Head of caudate nucleus (tissue), 42 donors: Measurements from ENCODE around the gene WEE2.
"Not testable (repeated sequence)": the region's sequence is repeated elsewhere in the genome, so short reads cannot be mapped to it uniquely, and the experiment has no call there.

ENCODE experiments used
- DNase-seq, 42 donors: peaks; one replicate each; pipeline versions ENCODE4 v3.0.0 to v3.0.0-alpha.2; 2020 to 2021; ENCODE audit warnings: mixed read lengths in 7 of 42
- intact Hi-C: fragments of 100-400 bp; cut with DNase I; formaldehyde crosslinking; loops from one replicate; pipeline ENCODE4 v1.15.0; 2022

The WEE2 gene

GRCh38 chr7:141688043-141688442 lies 20.1 kb upstream of the WEE2 start:
- intact Hi-C loops, result no loop called here
- no peak for DNase-seq

GRCh38 chr7:141689072-141689825 lies 18.9 kb upstream of the WEE2 start:
- intact Hi-C loops, DNase-seq: not testable (repeated sequence)

GRCh38 chr7:141691540-141691939 lies 16.6 kb upstream of the WEE2 start:
- intact Hi-C loops, result no loop called here

GRCh38 chr7:141691961-141692360 lies 16.2 kb upstream of the WEE2 start:
- intact Hi-C loops, result no loop called here
- DNase-seq, result no peak

More at GRCh38 chr7:141691540-141691939, 16.6 kb upstream of the WEE2 start:
- DNase-seq, result no peak

GRCh38 chr7:141693082-141693481 lies 15.1 kb upstream of the WEE2 start:
- intact Hi-C loops, result no loop called here

GRCh38 chr7:141695803-141696289 lies 12.3 kb upstream of the WEE2 start:
- intact Hi-C loops, result no loop called here
- DNase-seq, result no peak

More at GRCh38 chr7:141693082-141693481, 15.1 kb upstream of the WEE2 start:
- DNase-seq, result no peak

- DNase-seq, result no peak
- intact Hi-C loops, result no loop called here
These were observed 11.8 kb upstream of the WEE2 start for GRCh38 chr7:141696348-141696747.

GRCh38 chr7:141697211-141697871 lies 10.8 kb upstream of the WEE2 start:
- intact Hi-C loops, result no loop called here
- peak in 40 of 42 donors; percentile 46 to 93 (median 76) for DNase-seq

GRCh38 chr7:141698247-141699015 lies 9.7 kb upstream of the WEE2 start:
- DNase-seq, result peak in 3 of 42 donors; percentile 35 to 63 (median 45)
- intact Hi-C loops, result no loop called here

GRCh38 chr7:141699860-141700259 lies 8.3 kb upstream of the WEE2 start:
- intact Hi-C loops, result loop anchor here (5.0 kb wide), 1 partner anchor 37 kb away; the partner anchor contains the start of gene SSBP1
- DNase-seq, result no peak

- intact Hi-C loops, result loop anchor here (5.0 kb wide), 1 partner anchor 37 kb away; the partner anchor contains the start of gene SSBP1
- peak in 3 of 42 donors; percentile 23 to 50 (median 25) for DNase-seq
These were observed 7.8 kb upstream of the WEE2 start for GRCh38 chr7:141700296-141700847.

- intact Hi-C loops, result loop anchor here (5.0 kb wide), 1 partner anchor 36 kb away; the partner anchor contains the start of gene SSBP1
- DNase-seq, result peak in 15 of 42 donors; percentile 12 to 59 (median 27)
These were observed 7.2 kb upstream of the WEE2 start for GRCh38 chr7:141700848-141701371.

GRCh38 chr7:141701489-141702046 lies 6.6 kb upstream of the WEE2 start:
- peak in 38 of 42 donors; percentile 29 to 84 (median 54) for DNase-seq
- intact Hi-C loops, result loop anchor here (5.0 kb wide), 1 partner anchor 36 kb away; the partner anchor contains the start of gene SSBP1

GRCh38 chr7:141702047-141702567 lies 6.0 kb upstream of the WEE2 start, which contains the start of gene DENND11:
Gene DENND11 (minus strand): TSS chr7:141702166. CDS start chr7:141702153, 13 bp downstream.
- DNase-seq, result peak in 38 of 42 donors; percentile 27 to 81 (median 60)
- intact Hi-C loops, result loop anchor here (5.0 kb wide), 1 partner anchor 35 kb away; the partner anchor contains the start of gene SSBP1

GRCh38 chr7:141702892-141703291 lies 5.3 kb upstream of the WEE2 start:
- peak in 16 of 42 donors; percentile 31 to 85 (median 59) for DNase-seq
- intact Hi-C loops, result loop anchor here (5.0 kb wide), 1 partner anchor 34 kb away; the partner anchor contains the start of gene SSBP1

- no peak for DNase-seq
- intact Hi-C loops, result loop anchor here (5.0 kb wide), 1 partner anchor 33 kb away; the partner anchor contains the start of gene SSBP1
These were observed 4.0 kb upstream of the WEE2 start for GRCh38 chr7:141704112-141704511.

- intact Hi-C loops, result loop anchor here (5.0 kb wide), 1 partner anchor 33 kb away; the partner anchor contains the start of gene SSBP1
- no peak for DNase-seq
These were observed 3.4 kb upstream of the WEE2 start for GRCh38 chr7:141704741-141705140.
